Neural cell (in vitro differentiated cells): ENCODE results near the gene LRIG2. TPM values are rescaled to one million over a fixed set of nuclear protein-coding genes. Genes with fewer than 3 reads are reported as not detected.

ENCODE experiments used
- H2AFZ ChIP-seq: fragments of 200-600, 300-800 bp; sonication (generic), shearing (Covaris generic); 2 replicates; pipeline ENCODE4 v1.6.0; 2014; ENCODE audit warnings: low read depth, mild to moderate bottlenecking, antibody characterized with exemption, low read length, moderate library complexity
- H3F3A ChIP-seq: fragments of 200-600 bp; shearing (Covaris generic); 2 replicates; pipeline ENCODE4 v1.6.1; 2016; ENCODE audit warnings: mild to moderate bottlenecking, moderate library complexity, mixed read lengths, antibody characterized with exemption, low read length; ENCODE audit not compliant: insufficient read depth, poor library complexity, severe bottlenecking
- H3K27ac ChIP-seq: fragments of 200-600, 300-800 bp; sonication (generic), shearing (Covaris generic); 2 replicates; pipeline ENCODE4 v1.5.1; 2014; ENCODE audit warnings: mild to moderate bottlenecking, low read length, moderate library complexity
- H3K27me3 ChIP-seq: fragments of 300-800, 200-600 bp; sonication (generic), shearing (Covaris generic); 2 replicates; pipeline ENCODE4 v1.6.0; 2014; ENCODE audit warnings: mild to moderate bottlenecking, low read depth, low read length, moderate library complexity; ENCODE audit not compliant: insufficient read depth
- H3K36me3 ChIP-seq: fragments of 300-800, 200-600 bp; sonication (generic), shearing (Covaris generic); 2 replicates; pipeline ENCODE4 v1.5.1; 2014; ENCODE audit warnings: mild to moderate bottlenecking, antibody characterized with exemption, low read length, moderate library complexity; ENCODE audit not compliant: insufficient read depth
- H3K4me2 ChIP-seq: fragments of 300-800, 200-600 bp; sonication (generic), shearing (Covaris generic); 2 replicates; pipeline ENCODE4 v1.6.0; 2014; ENCODE audit warnings: mild to moderate bottlenecking, low read length
- H3K4me3 ChIP-seq: fragments of 300-800, 200-600 bp; sonication (generic), shearing (Covaris generic); 2 replicates; pipeline ENCODE4 v1.5.1; 2014; ENCODE audit warnings: mild to moderate bottlenecking, low read length, moderate library complexity
- H3K79me2 ChIP-seq: fragments of 200-600 bp; shearing (Covaris generic); replicated peaks from 2 replicates; pipeline ENCODE4 v1.6.0; 2014; ENCODE audit warnings: mild to moderate bottlenecking, low read length, moderate library complexity; ENCODE audit not compliant: insufficient read depth
- H3K9ac ChIP-seq: fragments of 300-800, 200-600 bp; sonication (generic), shearing (Covaris generic); 2 replicates; pipeline ENCODE4 v1.6.1; 2016; ENCODE audit warnings: mild to moderate bottlenecking, low read length, mixed read lengths
- H3K9me2 ChIP-seq: fragments of 200-600 bp; shearing (Covaris generic); 2 replicates; pipeline ENCODE4 v1.6.1; 2016; ENCODE audit warnings: mild to moderate bottlenecking, low read length, mixed read lengths; ENCODE audit not compliant: insufficient read depth
- H3K9me3 ChIP-seq: fragments of 200-600, 300-800 bp; sonication (generic), shearing (Covaris generic); 2 replicates; pipeline ENCODE4 v1.6.1; 2016; ENCODE audit warnings: mild to moderate bottlenecking, mixed run types, low read length, moderate library complexity, mixed read lengths
- H4K20me1 ChIP-seq: fragments of 200-600 bp; shearing (Covaris generic); 2 replicates; pipeline ENCODE4 v1.6.1; 2016; ENCODE audit warnings: mild to moderate bottlenecking, mixed run types; ENCODE audit not compliant: insufficient read depth
- CTCF ChIP-seq: fragments of 450-650 bp; IDR thresholded peaks from 2 replicates; pipeline ENCODE4 v1.5.1; 2014; ENCODE audit warnings: antibody characterized with exemption, mild to moderate bottlenecking, moderate library complexity; ENCODE audit not compliant: poor library complexity, severe bottlenecking
- EP300 ChIP-seq: fragments of 450-650 bp; conservative IDR thresholded peaks from 2 replicates; pipeline ENCODE4 v1.6.1; 2014; ENCODE audit warnings: antibody characterized with exemption, mild to moderate bottlenecking, moderate library complexity; ENCODE audit not compliant: poor library complexity, severe bottlenecking
- EZH2 ChIP-seq: fragments of 200-600, 300-800 bp; shearing (Covaris generic), sonication (generic); IDR thresholded peaks from 2 replicates; pipeline ENCODE4 v1.6.1; 2014; ENCODE audit warnings: antibody characterized with exemption, low read length, borderline replicate concordance, mild to moderate bottlenecking; ENCODE audit not compliant: insufficient read depth, poor library complexity, severe bottlenecking
- MXI1 ChIP-seq: fragments of 450-650 bp; conservative IDR thresholded peaks from 2 replicates; pipeline ENCODE4 v1.6.1; 2014; ENCODE audit warnings: antibody characterized with exemption, mild to moderate bottlenecking; ENCODE audit not compliant: poor library complexity, severe bottlenecking
- POLR2AphosphoS5 ChIP-seq: IDR thresholded peaks from 2 replicates; pipeline ENCODE4 v1.6.1; 2012
- RAD21 ChIP-seq: fragments of 450-650 bp; conservative IDR thresholded peaks from 2 replicates; pipeline ENCODE4 v1.6.1; 2014; ENCODE audit warnings: antibody characterized with exemption, mild to moderate bottlenecking, moderate library complexity
- REST ChIP-seq: IDR thresholded peaks from 2 replicates; pipeline ENCODE4 v1.6.1; 2012; ENCODE audit warnings: borderline replicate concordance
- SMC3 ChIP-seq: fragments of 450-650 bp; conservative IDR thresholded peaks from 2 replicates; pipeline ENCODE4 v1.6.1; 2014; ENCODE audit warnings: antibody characterized with exemption, mild to moderate bottlenecking, moderate library complexity; ENCODE audit not compliant: poor library complexity
- TAF1 ChIP-seq: IDR thresholded peaks from 2 replicates; pipeline ENCODE4 v1.6.1; 2012; ENCODE audit warnings: low read depth
- polyA plus RNA-seq: library from polyadenylated mRNA; depleted of rRNA; stranded (reverse); fragments of >200 nt; gene quantifications from 2 replicates; pipeline ENCODE4 v1.2.3, GENCODE V29; 2014

The LRIG2 gene
- polyA plus RNA-seq, 1 donor from 2014 or later = 11.1 TPM

- Histone ChIP-seq H3K9me2 (no peaks in the 10 kb centered on the region), H4K20me1 (no peaks in the 10 kb centered on the region), H3K27me3 (no peaks in the 10 kb centered on the region), H3K79me2 (no peaks in the 10 kb centered on the region), H3K27ac (no peak overlapping the region), H2AFZ (no peak overlapping the region), H3K9ac (no peak overlapping the region), H3F3A (no peaks in the 10 kb centered on the region), H3K9me3 (no peaks in the 10 kb centered on the region), H3K36me3 (no peaks in the 10 kb centered on the region), H3K4me2 (no peak overlapping the region), H3K4me3 (no peak overlapping the region)
- TF ChIP-seq REST (no peak), SMC3 (no peak), MXI1 (no peak), EZH2 (no peak), EP300 (no peak), CTCF (no peak), POLR2AphosphoS5 (no peak), RAD21 (no peak), TAF1 (no peak)
These were observed 19.5 kb upstream of the LRIG2 start for GRCh38 chr1:113053344-113054126.

- no peaks in the 10 kb centered on the region for H3K36me3 ChIP-seq
These were observed 17.4 kb upstream of the LRIG2 start for GRCh38 chr1:113055570-113055969.

More at GRCh38 chr1:113055570-113055969, 17.4 kb upstream of the LRIG2 start:
- Histone ChIP-seq H3K4me2 (no peak overlapping the region), H3K4me3 (no peak overlapping the region), H2AFZ (no peak overlapping the region), H3K79me2 (no peaks in the 10 kb centered on the region), H3K9me2 (no peaks in the 10 kb centered on the region), H3F3A (no peaks in the 10 kb centered on the region), H3K9me3 (no peaks in the 10 kb centered on the region), H3K9ac (no peak overlapping the region), H3K27ac (no peak overlapping the region), H4K20me1 (no peaks in the 10 kb centered on the region), H3K27me3 (no peaks in the 10 kb centered on the region)
- TF ChIP-seq EP300 = no peak
- no peak for TF ChIP-seq POLR2AphosphoS5
- no peak for TF ChIP-seq REST
- TF ChIP-seq CTCF = no peak
- no peak for TF ChIP-seq EZH2
- no peak for TF ChIP-seq MXI1
- TF ChIP-seq TAF1 = no peak
- TF ChIP-seq SMC3 = no peak
- TF ChIP-seq RAD21 = no peak
